G401 (cell line): ENCODE results near the gene SF3A2. TPM values are rescaled to one million over a fixed set of nuclear protein-coding genes. Genes with fewer than 3 reads are reported as not detected.

Experiments used
- DNase-seq: peaks from one replicate; pipeline ENCODE4 v3.0.0-alpha.2; 2015; ENCODE audit warnings: low spot score
- in situ Hi-C: cut with HindIII; loops from 2 replicates; pipeline ENCODE4 v1.10.0; 2016; ENCODE audit warnings: low sequenced_read_pairs, mixed read lengths
- total RNA-seq: library from RNA; depleted of rRNA; stranded (reverse); fragments of >200 nt; shearing (Covaris generic); gene quantifications from 2 replicates; pipeline ENCODE4 v1.2.3, GENCODE V29; 2014

Gene SF3A2
- total RNA-seq, 1 experiment from 2014 or later = 21.9 TPM

DNA sequence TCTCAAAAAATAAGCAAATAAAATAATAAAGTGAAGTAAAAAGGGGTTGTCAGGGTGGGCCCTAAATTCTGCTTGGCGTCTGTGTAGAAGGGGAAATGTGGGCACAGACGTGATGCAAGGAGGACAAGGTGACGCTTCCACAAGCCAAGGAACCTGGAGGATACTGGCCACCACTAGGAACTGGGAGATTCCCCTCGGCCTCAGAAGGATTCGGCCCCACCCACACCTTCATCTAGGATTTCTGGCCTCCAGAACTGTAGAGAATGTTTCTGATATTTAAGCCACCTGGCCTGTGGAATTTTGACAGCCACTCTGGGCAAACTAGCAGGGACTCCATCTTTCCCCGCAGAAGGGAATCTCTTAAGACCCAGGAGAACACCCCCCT is 1.6 kb upstream of the SF3A2 start:
- no peak for DNase-seq
- in situ Hi-C loops = loop anchor here (5.0 kb wide), 1 partner anchor 82 kb away; no protein-coding TSS in a partner anchor

DNA sequence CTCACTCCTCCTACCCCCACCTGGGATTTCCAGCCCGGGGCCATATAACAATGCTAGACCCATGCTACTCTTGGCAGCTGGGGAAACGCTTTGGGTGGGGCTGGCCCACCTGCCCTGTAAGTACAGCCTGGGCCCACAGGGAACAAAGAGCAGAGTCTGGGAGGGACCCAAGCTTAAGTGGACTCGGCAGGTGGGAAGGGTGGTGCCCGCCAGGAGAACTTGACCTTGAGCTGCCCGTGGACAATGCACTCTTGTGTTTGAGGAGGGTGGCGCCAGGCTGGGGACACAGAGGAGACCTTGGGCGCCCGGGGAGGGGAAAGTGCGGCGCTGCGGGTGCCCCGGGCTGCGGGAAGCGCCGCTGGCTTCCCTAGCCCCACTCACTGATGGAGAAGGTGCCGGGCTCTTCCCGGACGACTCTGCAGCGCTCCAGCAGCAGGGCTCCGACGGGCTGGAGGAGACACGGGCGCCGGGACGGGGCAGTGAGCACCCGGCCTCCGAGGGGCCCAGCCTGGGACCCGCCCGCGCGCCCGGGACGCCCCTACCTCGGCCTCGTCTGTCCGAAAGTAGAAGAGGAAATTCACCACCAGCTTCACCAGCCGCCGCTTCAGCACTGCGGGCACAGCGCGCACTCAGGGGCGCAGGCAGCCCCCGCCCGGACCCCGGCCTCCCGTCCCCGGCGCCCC is 1.1 kb upstream of the SF3A2 start:
- in situ Hi-C loops = loop anchor here (5.0 kb wide), 1 partner anchor 82 kb away; no protein-coding TSS in a partner anchor
- DNase-seq = no peak

DNA sequence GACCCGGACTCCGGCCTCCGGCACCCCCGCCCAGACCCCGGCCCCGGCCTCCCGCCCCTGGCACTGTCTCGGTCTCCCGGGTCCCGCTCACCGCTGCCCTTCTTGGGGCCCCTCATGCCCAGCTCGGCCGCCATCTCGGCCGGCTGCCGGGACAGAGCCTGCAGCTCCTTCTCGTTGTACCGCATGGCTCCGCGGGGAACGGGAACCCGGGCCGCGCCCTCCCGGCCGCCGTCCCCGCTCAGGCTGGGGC is 635 bp upstream of the SF3A2 start:
- in situ Hi-C loops = loop anchor here (5.0 kb wide), 1 partner anchor 81 kb away; no protein-coding TSS in a partner anchor
- DNase-seq = no peak

DNA sequence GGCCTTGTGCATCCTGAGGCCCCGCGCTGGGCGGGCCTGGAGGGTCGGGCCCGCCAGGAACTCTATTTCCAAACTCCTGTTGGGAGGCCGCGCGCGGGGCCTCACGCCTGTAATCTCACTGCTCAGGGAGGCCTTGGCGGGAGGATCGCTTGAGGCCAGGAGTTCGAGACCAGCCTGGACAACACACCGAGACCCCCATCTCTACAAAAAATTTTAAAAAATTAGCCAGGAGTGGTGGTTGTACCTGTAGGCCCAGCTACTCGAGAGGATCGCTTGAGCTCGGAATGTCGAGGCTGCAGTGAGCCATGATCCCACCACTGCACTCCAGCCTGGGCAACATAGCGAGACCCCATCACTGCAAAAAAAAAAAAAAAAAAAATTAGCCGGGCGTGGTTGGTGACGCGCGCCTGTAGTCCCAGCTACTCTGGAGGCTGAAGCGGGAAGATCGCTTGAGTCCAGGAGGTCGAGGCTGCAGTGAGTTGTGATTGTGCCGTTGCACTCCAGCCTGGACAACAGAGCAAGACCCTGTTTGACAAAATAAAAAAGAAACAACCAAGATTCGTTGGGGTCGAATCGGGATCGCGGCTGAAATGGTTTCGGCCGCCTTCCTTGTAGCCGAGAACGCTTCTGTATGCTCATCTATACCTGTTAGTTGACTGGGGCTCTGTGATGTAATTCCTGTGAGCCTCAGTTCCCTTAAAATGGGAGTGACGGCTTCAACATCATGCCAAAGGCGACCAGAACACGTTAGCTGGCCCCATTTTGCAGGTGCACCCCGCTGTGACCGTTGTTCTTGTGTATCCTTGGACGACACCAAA is 636 bp downstream of the SF3A2 start:
- no peak for DNase-seq
- in situ Hi-C loops = loop anchor here (5.0 kb wide), 1 partner anchor 80 kb away; no protein-coding TSS in a partner anchor

DNA sequence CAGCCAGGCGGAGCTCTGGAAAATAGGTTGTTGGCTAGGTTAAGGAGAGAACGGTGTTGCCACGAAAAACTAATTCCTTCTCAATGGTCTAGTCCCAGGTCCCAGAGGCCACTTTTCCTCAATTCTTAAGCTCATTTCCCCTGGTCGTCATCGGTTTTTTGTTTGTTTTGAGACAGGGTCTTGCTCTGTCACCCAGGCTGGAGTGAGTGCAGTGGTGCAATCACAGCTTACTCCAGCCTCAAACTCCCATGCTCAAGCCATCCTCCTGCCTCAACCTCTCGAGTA is 1.2 kb downstream of the SF3A2 start:
- no peak for DNase-seq
- in situ Hi-C loops = loop anchor here (5.0 kb wide), 1 partner anchor 79 kb away; no protein-coding TSS in a partner anchor

DNA sequence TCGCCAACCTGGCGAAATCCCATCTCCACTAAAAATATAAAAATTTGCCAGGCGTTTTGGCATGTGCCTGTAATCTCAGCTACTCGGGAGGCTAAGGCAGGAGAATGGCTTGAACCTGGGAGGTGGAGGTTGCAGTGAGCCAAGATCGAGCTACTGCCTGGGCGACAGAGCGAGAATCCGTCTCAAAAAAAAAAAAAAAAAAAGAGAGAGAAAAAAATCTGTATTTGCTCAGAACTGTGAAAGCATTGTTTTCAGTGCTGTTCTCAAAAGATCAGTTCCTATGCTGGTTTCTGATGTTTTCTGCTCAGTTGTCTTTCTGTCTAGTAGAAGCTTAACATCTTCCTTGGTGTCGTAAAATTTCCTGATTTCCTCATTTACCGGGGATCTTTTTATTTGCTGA is 2.5 kb downstream of the SF3A2 start:
- in situ Hi-C loops = loop anchor here (5.0 kb wide), 1 partner anchor 78 kb away; no protein-coding TSS in a partner anchor
- no peak for DNase-seq

DNA sequence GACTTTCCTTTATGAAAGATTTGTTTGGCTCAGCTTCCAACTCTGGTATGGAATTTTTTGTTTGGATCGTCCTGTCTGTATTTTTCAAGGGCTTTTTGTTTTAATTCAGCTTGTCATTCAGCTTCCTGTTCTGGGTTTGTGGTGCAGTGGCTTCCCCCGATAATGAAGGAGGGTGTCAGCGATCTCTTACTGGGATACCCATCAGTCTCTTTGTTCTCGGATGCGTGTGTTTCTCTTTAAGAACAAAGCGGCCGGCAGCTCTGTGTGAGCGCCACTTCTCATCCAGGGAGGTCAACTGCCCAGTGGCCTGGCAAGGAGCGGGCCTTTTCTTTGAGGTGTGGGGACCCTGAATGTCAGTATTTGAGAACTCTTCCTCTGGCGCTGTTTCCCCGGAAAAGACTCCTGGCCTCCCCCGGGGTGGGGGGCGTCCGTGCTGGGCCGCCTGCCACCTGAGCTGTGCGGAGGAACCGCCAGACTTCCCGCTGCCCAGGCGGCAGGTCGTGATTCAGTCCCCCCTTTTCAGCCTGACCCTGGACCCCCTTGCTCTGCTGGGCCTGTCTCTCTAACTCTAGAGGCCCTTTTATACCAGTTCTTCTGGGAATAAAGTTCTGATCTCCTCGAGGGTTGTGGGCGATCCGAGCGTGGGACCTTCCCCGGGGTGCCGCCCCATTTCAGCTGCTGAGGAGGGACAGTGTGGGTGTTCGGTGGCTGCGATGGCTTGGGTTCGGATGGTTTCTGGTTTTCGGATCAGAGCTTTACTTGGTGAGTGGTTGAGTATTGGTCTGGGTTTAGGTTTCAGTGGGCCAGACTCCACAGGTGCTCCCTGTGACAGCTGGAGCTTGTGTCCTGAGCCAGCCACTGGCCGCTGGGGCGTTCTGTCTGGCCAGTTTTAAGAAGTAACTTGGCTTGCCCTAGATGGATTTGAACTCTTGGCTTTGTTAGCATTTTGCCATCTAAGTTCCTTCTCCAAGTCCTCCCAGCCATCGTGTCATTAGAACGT is 3.4 kb downstream of the SF3A2 start:
- in situ Hi-C loops = loop anchor here (5.0 kb wide), 1 partner anchor 77 kb away; no protein-coding TSS in a partner anchor
- DNase-seq = no peak

DNA sequence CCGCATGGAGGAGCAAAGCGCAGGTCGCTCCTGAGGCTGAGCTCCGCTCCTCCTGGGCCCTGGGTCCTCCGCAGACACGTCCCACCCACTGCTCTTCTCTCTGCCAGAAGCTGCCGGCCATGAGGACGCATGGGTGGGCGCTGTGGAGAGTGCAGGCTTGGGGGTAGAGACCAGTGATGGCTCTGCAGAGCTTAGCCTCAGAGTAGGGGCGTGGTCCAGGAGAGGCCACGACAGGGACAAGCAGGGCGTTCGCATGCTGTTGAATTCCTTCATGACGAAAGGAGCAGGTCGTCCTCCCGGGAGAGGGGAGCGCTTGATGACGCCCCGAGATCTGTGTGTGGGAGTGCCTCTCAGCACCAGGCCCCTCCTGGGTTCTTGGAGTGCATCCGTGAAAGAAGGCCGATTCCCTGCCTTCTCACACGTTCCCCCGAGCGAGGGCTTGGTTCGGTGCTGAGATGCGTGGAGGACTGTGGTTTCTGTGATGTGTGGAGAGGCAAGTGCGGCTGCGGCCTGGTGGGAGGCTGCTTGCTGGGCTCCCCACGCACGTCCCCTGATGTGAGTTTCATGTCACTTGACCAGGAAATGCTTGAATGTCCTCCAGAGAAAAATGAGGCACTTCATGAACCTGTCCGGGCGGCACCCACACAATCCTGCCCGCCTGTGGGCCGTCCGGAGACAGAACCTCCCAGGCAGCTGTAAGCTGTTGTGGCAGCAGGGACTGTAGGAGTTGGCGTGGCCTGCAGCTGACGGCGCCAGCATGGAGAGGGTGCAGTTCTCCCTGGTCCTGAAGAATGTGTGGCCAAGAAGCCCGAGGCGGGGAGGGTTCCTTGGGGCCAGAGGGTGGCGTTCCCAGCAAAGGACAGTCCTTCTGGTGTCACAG is 4.5 kb downstream of the SF3A2 start:
- no peak for DNase-seq
- in situ Hi-C loops = no loop called here

DNA sequence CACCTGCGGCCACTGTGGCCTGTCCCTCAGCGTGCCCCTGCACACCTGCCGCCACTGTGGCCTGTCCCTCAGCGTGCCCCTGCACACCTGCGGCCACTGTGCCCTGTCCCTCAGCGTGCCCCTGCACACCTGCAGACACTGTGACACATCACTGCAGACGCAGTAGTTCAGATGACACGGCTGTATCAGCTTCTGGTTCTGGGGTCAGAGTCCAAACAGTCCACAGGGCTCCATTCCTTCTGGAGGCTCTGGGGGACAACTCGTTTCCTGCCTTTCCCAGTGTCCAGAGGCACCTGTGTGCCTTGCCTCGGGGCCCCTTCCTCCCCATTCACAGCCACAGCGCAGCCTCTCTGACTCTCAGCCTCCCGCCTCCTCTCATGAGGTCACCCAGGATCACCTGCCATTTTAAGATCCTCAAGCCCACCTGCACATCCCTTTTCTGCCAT is 5.5 kb downstream of the SF3A2 start:
- DNase-seq = no peak
- in situ Hi-C loops = no loop called here

DNA sequence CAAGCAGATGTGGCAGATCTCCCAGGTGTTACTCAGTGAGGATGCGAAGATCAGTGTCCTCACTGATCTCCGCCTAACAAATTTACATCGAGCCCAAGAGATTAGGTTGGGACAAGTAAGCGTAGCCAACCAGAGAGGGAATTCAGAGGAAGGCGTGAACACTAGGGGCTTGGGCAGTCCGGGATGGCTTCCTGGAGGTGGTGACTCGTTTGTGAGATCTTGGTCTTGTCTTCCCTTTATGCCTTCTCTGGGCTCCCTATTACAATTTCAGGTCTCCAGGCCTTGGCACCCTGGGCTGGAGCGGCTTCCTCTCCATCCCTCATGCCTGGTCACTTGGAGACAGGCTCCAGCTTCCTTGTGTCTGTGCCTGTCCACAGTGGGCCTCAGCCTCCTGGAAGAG is 6.2 kb downstream of the SF3A2 start:
- DNase-seq = no peak
- in situ Hi-C loops = no loop called here

DNA sequence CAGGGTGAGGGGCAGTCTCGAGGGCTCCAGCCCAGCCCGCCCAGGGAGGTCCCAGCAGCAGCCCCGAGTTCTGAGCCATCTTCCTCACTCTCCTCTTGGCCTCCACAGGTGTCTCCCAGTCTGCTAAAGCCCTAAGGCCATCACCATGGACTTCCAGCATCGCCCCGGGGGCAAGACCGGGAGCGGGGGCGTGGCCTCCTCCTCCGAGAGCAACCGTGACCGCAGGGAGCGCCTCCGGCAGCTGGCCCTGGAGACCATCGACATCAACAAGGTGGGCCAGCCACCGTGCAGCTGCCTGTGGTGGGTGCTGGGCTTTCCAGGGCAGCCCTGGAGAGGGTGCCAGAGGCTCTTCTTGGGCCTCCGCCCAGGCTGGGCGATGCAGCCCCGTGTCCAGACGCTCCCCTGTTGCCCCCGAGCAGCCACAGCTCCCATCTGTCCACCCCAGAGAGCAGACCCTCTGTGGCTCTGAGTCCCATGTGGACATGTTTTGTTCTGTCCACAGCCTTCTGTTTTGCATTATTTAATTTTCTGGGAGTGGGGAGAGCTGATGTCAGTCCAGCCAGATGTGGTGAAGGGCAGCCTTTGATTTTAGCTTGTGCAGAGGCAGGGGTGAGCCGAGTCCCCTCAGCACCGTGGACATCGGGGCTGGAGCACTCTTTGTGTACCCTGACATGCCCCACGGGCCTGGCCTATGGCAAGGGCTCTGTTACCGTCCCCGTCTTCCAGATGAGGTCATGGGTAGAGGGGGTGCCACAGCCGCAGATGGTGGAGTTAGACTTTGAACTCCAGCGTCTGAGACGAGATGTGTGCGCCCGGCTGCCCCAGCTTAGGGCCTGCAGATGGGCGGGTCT is 6.9 kb downstream of the SF3A2 start:
- DNase-seq = no peak
- in situ Hi-C loops = no loop called here

DNA sequence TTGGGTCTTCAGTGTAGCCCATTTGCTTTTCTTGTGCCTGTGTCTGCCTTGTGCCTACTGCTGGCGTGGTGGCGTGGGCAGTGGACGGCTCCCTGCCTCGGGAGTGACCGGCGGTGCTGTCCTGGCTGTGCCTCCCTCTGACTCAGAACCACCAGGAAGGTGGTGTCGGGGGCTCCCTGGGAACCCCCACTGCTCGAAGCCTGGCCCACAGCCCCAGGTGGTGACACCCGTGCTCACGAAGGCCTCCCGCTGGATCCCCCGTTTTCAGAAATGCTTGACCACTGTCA is 7.4 kb downstream of the SF3A2 start:
- DNase-seq = no peak
- in situ Hi-C loops = no loop called here

DNA sequence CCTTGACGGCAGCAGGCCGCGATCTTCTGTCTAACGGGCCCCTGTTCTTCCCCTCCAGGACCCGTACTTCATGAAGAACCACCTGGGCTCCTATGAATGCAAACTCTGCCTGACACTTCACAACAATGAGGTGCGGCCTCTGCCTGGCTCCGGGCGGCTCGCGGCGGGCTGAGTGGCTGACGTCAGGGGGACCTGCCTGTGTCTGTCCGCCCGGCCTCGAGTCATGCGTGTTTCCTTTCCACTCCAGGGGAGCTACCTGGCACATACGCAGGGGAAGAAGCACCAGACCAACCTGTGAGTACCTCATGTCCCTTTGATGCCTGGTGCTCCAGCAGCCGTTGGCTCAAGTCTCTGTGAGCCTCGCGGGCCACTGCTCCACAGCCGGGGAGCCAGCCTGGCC is 7.9 kb downstream of the SF3A2 start:
- no peak for DNase-seq
- in situ Hi-C loops = no loop called here

DNA sequence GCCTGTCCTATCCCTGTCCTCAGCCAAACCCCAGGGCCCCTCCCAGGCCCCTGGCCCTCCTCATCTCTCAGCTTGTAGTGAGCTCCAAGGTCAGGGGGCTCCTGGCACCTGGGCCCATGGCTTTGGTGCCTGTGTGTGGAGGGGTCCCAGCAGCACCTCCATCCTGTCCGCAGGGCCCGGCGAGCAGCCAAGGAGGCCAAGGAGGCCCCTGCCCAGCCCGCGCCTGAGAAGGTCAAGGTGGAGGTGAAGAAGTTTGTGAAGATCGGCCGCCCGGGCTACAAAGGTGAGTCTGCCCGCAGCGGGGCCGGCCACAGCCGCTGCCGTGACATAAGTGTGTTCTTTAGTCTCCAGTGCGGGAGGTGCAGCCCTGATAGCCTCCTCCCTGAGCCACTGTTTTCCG is 8.6 kb downstream of the SF3A2 start:
- no peak for DNase-seq
- in situ Hi-C loops = no loop called here

DNA sequence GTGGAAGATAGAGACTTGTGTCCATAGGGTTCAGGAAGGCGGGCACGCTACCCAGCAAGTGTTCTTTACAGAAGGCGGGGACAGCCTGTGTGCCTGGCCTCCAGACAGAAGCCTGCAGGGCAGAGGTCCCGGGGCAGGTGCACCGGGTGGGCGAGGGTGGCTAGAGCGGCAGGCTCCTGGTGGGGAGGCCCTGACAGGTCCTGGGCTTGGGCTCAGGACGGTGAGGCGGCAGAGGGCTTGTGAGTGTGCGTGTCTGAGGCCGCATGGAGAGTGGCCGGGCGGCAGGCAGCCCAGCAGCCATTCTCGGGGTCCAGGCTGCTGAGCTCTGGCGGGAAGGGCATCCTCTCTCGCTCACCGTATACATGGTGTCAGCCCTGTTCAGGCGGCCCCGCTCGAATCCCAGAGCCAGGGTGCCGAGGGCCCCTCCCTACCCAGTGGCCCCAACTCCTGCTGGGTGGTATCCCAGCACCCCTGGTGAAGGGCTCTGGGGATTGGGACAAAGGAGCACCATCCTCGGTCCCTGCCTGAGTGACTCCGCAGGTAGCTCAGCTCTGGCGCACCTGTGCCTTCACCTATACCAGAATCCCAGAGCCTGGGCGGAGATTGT is 9.5 kb downstream of the SF3A2 start:
- DNase-seq = no peak
- in situ Hi-C loops = no loop called here

DNA sequence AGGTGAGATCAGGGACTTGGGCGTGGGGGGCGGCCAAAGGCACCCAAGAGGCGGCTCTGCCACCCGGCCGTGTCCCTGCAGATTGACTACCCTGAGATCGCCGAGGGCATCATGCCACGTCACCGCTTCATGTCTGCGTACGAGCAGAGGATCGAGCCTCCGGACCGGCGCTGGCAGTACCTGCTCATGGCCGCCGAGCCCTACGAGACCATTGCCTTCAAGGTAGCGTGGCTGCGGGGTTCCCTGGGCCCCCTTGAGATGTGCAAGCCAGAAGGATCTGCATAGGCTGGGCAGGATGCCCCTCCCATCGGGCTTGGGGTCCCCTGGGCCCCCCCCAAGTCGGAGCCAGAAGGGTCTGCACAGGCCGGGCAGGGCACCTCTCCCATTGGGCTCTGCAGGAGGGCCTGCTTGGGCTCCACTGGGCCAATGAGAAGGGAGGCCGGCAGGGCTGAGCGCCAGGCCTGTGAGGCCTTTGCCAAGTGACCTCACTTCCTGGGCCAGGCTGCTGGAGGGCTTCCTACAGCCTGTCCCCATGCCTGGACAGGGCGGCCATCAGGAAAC is 10.3 kb downstream of the SF3A2 start:
- DNase-seq = peak; percentile 48
- in situ Hi-C loops = no loop called here

DNA sequence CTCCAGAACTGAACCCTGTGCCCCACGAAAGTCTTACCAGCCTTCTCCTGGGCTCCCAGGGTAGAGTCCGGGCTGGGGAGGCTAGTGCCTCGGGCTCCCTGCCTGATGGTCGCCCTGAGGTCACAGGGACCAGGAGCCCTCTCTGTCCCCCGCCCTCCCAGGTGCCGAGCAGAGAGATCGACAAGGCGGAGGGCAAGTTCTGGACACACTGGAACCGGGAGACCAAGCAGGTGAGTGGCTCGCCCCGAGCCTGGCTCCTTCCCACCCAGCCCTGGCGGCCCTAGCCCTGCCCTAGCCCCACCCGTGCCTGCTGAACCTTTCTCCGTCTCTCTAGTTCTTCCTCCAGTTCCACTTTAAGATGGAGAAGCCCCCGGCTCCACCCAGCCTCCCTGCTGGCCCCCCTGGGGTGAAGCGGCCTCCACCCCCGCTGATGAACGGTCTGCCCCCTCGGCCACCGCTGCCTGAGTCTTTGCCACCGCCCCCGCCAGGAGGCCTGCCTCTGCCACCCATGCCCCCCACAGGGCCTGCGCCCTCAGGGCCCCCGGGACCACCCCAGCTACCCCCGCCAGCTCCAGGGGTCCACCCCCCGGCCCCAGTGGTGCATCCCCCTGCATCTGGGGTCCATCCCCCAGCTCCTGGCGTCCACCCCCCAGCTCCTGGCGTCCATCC is 10.9 kb downstream of the SF3A2 start:
- no peak for DNase-seq
- in situ Hi-C loops = no loop called here
